NT2/D1 (cell line): ENCODE data around the gene SAP130.

ENCODE experiments used
- DNase-seq: peaks from one replicate; pipeline ENCODE4 v3.0.0-alpha.2; 2011; ENCODE audit warnings: low read depth, low spot score
- H3K27me3 ChIP-seq: 2 replicates; pipeline ENCODE4 v1.6.0; 2011; ENCODE audit warnings: mild to moderate bottlenecking; ENCODE audit not compliant: insufficient read length, insufficient read depth
- H3K36me3 ChIP-seq: 2 replicates; pipeline ENCODE4 v1.6.1; 2011; ENCODE audit warnings: mild to moderate bottlenecking, low read length, mixed read lengths; ENCODE audit not compliant: insufficient read depth, insufficient read length
- H3K4me1 ChIP-seq: 2 replicates; pipeline ENCODE4 v1.5.1; 2011; ENCODE audit not compliant: insufficient read depth, insufficient read length
- H3K4me3 ChIP-seq: 2 replicates; pipeline ENCODE4 v1.5.1; 2011; ENCODE audit warnings: low read depth; ENCODE audit not compliant: insufficient read length
- H3K9ac ChIP-seq: 2 replicates; pipeline ENCODE4 v1.6.0; 2011; ENCODE audit warnings: low read depth; ENCODE audit not compliant: insufficient read length
- H3K9me3 ChIP-seq: 2 replicates; pipeline ENCODE4 v1.5.1; 2011; ENCODE audit warnings: mild to moderate bottlenecking, low read length; ENCODE audit not compliant: insufficient read depth
- SUZ12 ChIP-seq: IDR thresholded peaks from 2 replicates; pipeline ENCODE4 v1.6.1; 2011; ENCODE audit not compliant: insufficient read length, insufficient read depth; ENCODE audit errors: extremely low read depth
- YY1 ChIP-seq: IDR thresholded peaks from 2 replicates; pipeline ENCODE4 v1.6.1; 2011; ENCODE audit not compliant: insufficient read length, insufficient read depth
- ZNF274 ChIP-seq: IDR thresholded peaks from 2 replicates; pipeline ENCODE4 v1.6.1; 2011; ENCODE audit warnings: mild to moderate bottlenecking, low read depth, low read length

The SAP130 gene

DNA sequence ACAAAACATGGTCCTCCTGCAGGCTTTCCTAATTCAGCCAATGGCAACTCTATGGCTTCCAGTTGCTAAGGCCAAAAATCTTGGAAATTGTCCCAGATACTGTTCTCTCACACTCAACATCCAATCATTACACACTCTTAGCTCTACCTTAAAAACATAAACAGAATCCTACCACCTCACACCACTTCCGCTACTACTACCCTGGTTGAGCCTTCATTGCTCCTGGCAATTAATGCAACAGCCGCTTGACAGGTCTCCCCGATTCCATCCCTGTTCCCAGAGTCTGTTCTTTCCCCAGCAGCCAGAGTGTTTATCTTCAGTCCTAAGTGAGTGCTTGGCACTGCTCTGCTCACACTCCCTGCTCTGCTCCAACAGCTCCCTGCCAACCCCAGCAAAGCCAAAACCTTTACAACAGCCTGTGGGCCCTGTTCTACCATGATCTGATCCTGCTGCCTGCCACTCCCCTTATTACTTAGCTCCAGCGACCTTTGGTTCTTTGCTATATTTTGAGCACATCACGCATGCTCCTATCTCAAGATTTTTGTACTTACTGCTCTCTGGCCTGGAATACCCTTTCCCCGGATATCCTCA, 74.6 kb downstream of the SAP130 start:
- Histone ChIP-seq H3K9me3 (no peaks in the 10 kb centered on the region), H3K4me3 (no peak overlapping the region), H3K4me1 (no peaks in the 10 kb centered on the region), H3K27me3 (no peaks in the 10 kb centered on the region), H3K9ac (no peak overlapping the region), H3K36me3 (peaks cover 58% of the 10 kb centered on the region)
- no peak for TF ChIP-seq ZNF274
- TF ChIP-seq SUZ12, result no peak
- no peak for TF ChIP-seq YY1
- DNase-seq, result no peak

DNA sequence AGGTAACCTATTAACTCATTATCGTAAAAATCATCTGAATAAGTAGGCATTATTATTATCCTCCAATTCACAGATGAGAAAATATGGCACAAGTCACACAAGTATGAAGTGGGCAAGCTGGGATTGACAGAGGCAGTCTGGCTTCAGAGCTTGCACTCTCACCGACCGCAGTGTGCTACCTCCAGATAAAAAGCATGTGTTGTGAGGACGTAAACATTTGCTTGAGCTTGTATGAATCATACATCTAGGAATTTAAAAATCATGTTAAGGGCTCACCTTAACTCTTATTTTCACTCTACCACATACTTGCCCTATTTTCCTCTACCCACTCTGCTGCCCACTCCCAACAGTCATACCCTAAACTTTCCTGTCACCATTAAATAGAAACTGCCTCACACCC, 76.8 kb downstream of the SAP130 start:
- H3K4me1 ChIP-seq, result no peaks in the 10 kb centered on the region
- H3K9me3 ChIP-seq, result no peaks in the 10 kb centered on the region
- no peak for DNase-seq
- no peaks in the 10 kb centered on the region for H3K27me3 ChIP-seq
- no peak overlapping the region for H3K4me3 ChIP-seq
- no peak for TF ChIP-seq YY1
- TF ChIP-seq ZNF274, result no peak
- no peak for TF ChIP-seq SUZ12
- peaks cover 68% of the 10 kb centered on the region for H3K36me3 ChIP-seq
- H3K9ac ChIP-seq, result no peak overlapping the region

DNA sequence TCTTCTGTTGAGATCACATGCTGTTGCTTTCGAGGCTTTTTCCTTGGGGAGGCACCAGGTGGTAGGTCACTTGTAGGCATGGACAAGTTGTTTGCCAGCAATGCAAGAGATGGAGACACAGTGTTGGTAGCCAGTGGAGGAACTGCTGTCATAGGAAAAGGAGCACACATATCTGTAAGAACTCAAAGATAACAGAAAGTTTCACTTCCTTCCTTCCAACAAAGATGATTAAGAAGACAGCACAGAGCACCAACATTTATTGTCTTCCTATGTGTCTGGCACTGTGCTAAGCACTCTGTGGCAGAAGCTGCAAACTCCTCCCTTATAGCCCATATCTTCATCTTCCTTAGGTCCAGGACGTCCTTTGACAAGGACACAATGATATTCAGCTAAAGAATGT, 77.6 kb downstream of the SAP130 start:
- Histone ChIP-seq H3K36me3 (peaks cover 70% of the 10 kb centered on the region), H3K4me3 (no peak overlapping the region), H3K4me1 (no peaks in the 10 kb centered on the region), H3K9me3 (no peaks in the 10 kb centered on the region), H3K9ac (no peak overlapping the region), H3K27me3 (no peaks in the 10 kb centered on the region)
- no peak for DNase-seq
- TF ChIP-seq ZNF274 (no peak), YY1 (no peak), SUZ12 (no peak)

DNA sequence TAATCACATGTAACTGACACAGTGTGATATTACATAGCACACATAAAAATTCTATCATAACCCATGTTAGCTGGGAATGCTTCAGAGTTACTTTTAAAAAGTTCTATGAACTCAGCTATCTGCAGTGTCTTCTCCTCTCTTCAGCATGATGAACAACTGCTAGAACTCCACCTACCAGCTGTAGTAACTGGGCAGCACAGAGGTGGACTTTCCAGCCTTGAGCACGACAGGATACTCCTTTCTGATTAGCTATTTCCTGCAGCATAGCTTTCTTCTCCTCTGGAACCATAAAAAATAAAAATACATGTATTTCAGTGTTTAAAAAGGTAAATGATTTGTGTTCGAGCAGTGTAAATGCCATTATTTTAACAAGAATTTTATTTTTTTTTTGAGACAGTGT, 82.6 kb downstream of the SAP130 start:
- Histone ChIP-seq H3K9ac (no peak overlapping the region), H3K36me3 (peaks cover 80% of the 10 kb centered on the region), H3K27me3 (no peaks in the 10 kb centered on the region), H3K9me3 (no peaks in the 10 kb centered on the region), H3K4me1 (no peaks in the 10 kb centered on the region), H3K4me3 (no peak overlapping the region)
- no peak for DNase-seq
- TF ChIP-seq YY1 (no peak), ZNF274 (no peak), SUZ12 (no peak)

DNA sequence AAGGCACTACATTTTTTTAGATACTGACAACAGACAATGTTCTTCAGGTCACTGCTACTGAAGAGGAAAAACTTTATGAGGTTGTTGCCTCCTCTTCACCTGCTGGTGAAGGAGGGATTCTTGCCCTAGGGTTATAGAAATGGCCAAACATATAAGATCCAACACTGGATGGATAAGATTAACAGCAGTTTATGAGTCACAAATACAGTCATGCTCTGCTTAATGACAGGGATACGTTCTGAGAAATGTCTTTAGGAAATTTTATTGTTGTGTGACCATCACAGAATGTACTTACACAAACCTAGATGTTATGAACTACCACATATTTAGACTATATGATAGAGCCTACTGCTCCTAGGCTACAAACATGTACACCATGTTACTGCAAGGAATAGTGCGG, 84.7 kb downstream of the SAP130 start:
- H3K4me1 ChIP-seq, result no peaks in the 10 kb centered on the region
- no peak overlapping the region for H3K4me3 ChIP-seq
- no peak for TF ChIP-seq YY1
- TF ChIP-seq ZNF274, result no peak
- TF ChIP-seq SUZ12, result no peak
- H3K27me3 ChIP-seq, result no peaks in the 10 kb centered on the region
- no peaks in the 10 kb centered on the region for H3K9me3 ChIP-seq
- DNase-seq, result no peak
- H3K36me3 ChIP-seq, result peaks cover 63% of the 10 kb centered on the region
- H3K9ac ChIP-seq, result no peak overlapping the region

DNA sequence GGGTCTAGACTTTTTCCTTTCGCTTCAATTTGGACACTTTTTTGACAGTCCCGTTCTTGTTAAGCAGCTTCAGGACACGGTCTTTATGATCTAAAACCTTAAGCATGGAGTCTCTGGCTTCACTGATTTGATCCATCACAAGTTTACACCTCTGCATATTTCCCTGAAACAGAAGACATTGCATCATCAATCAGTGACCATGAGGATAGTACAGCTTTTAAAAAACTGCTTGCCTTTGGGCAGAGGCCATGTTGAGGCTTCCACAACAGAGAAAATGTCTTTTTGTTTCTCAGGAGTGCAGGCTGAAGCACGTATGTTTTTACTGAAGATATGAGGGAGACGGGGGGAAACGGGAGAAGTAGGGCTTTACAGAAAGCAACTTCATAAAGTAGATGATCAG, 85.9 kb downstream of the SAP130 start:
- Histone ChIP-seq H3K36me3 (peaks cover 57% of the 10 kb centered on the region), H3K9me3 (no peaks in the 10 kb centered on the region), H3K4me1 (no peaks in the 10 kb centered on the region), H3K9ac (no peak overlapping the region), H3K4me3 (no peak overlapping the region), H3K27me3 (no peaks in the 10 kb centered on the region)
- TF ChIP-seq YY1, result no peak
- no peak for TF ChIP-seq SUZ12
- no peak for TF ChIP-seq ZNF274
- DNase-seq, result no peak

DNA sequence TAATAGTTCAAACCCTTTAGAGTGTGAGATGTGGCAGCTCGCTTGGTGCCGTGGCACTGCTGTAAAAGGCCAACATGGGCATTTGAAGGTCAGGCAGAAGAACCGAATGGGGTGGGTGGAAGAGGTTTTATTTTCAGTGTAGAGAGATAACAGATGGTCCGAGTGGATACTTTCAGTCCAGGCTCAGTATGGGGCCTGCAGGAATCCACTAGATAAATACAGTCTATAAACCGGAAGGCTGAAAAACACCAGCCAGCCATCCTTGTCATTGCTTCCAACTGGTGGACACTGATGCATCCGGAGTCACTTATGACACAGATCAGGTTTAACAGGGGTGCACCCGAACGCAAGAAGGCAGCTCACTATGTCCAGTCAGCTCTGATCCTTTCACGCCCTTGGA, 86.4 kb downstream of the SAP130 start:
- Histone ChIP-seq H3K27me3 (no peaks in the 10 kb centered on the region), H3K36me3 (peaks cover 53% of the 10 kb centered on the region), H3K9ac (no peak overlapping the region), H3K4me3 (no peak overlapping the region), H3K4me1 (no peaks in the 10 kb centered on the region), H3K9me3 (no peaks in the 10 kb centered on the region)
- no peak for DNase-seq
- no peak for TF ChIP-seq SUZ12
- no peak for TF ChIP-seq YY1
- no peak for TF ChIP-seq ZNF274

DNA sequence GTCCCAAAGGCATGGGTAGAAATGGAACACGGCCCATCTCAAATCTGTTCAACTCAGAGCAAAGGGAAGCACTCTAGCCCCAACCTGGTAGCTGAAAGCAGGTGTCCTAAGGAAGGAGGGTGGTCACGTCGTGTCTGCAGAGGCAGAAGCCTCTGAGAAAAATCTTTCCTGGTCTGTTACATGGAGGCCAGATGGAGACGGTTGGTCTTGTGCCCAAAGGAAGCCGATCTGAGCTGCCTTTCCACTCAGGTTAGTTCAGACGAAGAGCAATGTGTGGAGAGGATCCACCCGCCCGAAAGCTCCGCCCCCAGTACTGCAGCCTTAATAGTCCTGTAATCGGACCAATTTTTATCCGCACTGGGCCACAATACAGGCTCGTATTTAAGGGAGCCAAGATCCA, 87.2 kb downstream of the SAP130 start:
- peaks cover 47% of the 10 kb centered on the region for H3K36me3 ChIP-seq
- no peak overlapping the region for H3K4me3 ChIP-seq
- H3K4me1 ChIP-seq, result no peaks in the 10 kb centered on the region
- H3K9me3 ChIP-seq, result no peaks in the 10 kb centered on the region
- TF ChIP-seq SUZ12 (no peak), ZNF274 (no peak), YY1 (no peak)
- no peaks in the 10 kb centered on the region for H3K27me3 ChIP-seq
- DNase-seq, result no peak
- H3K9ac ChIP-seq, result no peak overlapping the region
